GM15510 (cell line): Measurements from ENCODE around the gene CCL2.

Experiments used
- POLR2A ChIP-seq: IDR thresholded peaks from 3 replicates; pipeline ENCODE4 v1.6.1; 2011; ENCODE audit warnings: borderline replicate concordance; ENCODE audit not compliant: insufficient read length; ENCODE audit errors: extremely low read depth

Gene CCL2

DNA sequence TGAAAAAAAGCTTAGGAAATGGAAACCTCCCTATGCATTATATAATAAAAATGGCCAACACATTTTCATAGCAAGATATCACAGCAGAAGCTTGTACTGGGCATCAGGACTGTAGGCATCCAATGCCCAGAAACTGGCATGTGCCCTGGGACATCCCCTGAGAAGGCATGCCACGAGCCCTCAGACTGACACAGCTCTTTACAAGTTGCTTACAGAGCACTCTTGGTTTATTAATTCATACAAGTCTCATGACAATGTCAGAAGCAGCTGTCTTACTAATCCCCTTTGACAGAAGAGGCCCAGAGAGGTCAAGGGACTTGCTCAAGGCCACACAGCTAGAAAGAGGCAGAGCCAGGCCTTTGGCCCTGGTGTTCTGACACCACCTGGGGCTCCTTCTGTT, 5.6 kb upstream of the CCL2 start:
- TF ChIP-seq POLR2A, result no peak

DNA sequence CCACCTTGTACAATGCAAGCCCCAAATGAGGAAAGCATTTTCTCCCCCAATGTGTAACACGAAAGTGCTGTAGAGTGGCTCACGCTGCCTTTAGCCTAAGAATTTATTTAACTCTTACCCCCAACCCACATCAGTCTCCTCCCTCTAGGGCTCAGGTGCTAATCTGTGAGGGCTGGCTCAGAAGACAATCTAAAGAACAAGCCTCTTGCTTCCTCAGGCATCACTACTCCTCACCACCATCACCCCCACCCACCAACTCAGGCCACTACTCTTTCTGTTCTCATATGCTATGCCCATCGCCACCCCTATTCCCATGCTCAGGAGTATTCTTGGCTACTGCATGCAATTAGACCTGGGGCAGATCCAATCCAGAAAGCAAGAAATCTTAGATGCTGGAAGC, 3.9 kb upstream of the CCL2 start:
- no peak for TF ChIP-seq POLR2A

DNA sequence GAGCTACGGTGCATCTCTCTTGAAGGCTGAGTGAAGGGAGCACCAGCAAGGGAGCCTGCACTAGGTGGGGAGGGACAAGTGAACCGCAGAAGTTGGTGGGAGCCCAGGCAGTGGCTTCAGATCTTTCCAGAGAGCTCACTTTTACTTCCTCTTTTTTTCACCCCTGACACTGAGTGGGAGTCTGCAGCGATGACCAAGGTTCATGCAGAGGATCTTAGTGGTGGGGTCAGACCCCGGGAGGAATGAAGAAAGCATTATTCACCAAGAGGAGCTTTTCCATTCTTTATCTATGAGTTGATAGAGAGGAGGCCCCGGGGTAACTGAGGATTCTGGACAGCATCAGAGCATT, 3.0 kb upstream of the CCL2 start:
- no peak for TF ChIP-seq POLR2A

DNA sequence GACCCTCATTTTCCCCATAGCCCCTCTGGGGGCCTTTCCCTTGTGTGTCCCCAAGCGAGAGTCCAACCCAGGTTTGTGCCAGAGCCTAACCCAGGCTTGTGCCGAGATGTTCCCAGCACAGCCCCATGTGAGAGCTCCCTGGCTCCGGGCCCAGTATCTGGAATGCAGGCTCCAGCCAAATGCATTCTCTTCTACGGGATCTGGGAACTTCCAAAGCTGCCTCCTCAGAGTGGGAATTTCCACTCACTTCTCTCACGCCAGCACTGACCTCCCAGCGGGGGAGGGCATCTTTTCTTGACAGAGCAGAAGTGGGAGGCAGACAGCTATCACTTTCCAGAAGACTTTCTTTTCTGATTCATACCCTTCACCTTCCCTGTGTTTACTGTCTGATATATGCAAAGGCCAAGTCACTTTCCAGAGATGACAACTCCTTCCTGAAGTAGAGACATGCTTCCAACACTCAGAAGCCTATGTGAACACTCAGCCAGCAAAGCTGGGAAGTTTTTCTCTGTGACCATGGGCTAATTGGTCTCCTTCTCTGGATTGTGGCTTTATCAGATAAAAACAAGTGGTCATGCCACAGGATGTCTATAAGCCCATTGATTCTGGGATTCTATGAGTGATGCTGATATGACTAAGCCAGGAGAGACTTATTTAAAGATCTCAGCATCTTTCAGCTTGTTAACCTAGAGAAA, 2.5 kb upstream of the CCL2 start:
- TF ChIP-seq POLR2A, result no peak

DNA sequence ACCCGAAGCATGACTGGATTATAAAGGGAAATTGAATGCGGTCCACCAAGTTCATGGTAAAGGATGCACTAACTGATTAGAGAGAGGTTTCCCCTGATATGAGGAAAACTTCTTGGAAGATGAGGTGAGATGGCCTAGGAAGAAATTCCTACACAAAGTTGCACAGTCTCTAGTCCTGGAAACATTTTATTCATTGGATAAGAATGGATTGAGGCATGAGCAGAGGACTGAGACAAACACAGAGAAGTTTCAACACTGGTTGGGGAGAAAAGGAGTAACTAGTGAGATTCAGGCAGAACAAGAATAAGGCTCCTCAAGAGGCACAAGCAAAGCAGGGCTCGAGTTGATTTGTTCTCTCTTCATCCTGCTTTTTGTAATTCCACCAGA, 2.0 kb upstream of the CCL2 start:
- no peak for TF ChIP-seq POLR2A

DNA sequence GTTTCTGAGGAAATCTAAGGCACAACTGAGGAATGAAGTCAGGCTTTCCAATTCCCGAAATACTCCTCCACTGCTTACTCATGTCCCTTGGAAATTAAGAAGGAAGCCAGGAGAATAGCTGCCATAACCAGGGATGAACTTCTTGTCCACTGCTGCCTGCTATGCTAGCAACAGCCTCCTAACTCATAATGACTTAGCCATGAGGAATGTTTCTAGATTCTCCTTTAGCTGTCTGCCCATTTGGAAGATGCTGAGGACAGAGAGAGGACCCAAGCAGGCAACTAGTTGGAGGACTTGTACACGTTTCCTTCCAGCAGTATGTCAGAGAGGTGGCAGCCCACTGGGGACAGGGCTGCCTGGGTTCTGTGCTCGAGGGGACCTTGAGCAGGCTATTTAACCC, 939 bp upstream of the CCL2 start:
- no peak for TF ChIP-seq POLR2A

DNA sequence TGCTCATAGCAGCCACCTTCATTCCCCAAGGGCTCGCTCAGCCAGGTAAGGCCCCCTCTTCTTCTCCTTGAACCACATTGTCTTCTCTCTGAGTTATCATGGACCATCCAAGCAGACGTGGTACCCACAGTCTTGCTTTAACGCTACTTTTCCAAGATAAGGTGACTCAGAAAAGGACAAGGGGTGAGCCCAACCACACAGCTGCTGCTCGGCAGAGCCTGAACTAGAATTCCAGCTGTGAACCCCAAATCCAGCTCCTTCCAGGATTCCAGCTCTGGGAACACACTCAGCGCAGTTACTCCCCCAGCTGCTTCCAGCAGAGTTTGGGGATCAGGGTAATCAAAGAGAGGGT, 272 bp downstream of the CCL2 start:
- TF ChIP-seq POLR2A, result no peak

DNA sequence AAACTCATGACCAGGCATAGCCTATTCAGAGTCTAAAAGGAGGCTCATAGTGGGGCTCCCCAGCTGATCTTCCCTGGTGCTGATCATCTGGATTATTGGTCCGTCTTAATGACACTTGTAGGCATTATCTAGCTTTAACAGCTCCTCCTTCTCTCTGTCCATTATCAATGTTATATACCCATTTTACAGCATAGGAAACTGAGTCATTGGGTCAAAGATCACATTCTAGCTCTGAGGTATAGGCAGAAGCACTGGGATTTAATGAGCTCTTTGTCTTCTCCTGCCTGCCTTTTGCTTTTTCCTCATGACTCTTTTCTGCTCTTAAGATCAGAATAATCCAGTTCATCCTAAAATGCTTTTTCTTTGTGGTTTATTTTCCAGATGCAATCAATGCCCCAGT, 756 bp downstream of the CCL2 start:
- TF ChIP-seq POLR2A, result no peak

DNA sequence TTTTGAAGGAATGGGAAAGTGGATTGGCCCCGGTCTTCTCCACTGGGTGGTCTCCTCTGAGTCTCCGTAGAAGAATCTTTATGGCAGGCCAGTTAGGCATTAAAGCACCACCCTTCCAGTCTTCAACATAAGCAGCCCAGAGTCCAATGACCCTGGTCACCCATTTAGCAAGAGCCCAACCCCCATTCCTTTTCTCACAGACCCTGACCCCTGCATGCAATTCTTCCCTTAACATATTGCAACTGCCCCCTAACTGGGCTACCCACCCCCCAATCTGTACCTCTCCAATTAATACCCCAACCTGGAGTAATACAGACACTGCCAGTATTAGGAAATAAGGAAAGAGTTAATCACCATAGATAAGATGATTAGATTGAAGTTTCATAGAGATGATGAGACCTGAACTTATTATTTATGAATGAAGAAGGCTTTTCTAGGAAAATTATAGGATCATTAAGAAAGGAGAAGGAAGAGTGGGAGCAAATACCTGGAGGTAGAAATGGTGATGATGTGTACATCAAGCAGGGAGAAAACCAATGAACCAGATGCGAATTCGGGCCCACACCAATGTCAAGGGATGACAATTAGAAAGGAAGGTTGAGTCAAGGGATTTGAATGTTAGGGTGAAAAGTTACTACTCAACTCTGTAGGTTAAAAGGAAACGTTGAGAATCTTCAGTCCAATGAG, 2.4 kb downstream of the CCL2 start:
- TF ChIP-seq POLR2A, result no peak

DNA sequence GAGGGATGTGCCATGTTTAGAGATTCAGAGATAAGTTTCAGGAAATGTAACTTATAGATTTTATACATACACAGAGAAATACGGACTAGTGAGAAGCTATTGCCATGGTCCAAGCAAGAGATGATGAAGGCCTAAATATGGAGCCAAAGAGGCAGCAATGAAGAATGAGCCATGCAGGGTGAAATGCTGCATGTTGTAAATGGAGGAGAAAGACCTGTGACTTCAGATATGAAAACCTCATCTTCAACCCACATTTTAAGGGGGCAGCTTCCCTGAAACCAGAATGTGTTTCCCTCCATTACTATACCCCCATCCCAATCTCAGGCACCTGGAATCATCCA, 2.9 kb downstream of the CCL2 start:
- no peak for TF ChIP-seq POLR2A

DNA sequence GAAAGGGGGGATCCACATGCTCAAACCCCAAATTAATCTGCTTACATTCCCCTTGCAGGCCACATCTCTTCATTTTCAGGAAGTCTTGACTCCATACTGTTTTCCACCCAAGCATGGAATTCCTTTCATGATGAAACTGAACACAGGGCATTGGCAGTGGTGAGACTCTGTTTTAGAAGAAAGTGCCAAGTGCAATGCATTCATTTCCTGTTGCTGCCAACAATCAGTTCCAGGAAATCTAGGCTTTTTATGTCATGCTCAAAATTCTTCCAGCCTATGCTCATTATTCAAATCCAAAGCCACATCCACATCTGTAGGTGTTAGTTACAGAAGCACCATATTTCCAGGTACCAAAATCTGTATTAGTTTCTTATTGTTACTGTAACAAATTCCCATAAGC, 4.1 kb downstream of the CCL2 start:
- TF ChIP-seq POLR2A, result no peak

DNA sequence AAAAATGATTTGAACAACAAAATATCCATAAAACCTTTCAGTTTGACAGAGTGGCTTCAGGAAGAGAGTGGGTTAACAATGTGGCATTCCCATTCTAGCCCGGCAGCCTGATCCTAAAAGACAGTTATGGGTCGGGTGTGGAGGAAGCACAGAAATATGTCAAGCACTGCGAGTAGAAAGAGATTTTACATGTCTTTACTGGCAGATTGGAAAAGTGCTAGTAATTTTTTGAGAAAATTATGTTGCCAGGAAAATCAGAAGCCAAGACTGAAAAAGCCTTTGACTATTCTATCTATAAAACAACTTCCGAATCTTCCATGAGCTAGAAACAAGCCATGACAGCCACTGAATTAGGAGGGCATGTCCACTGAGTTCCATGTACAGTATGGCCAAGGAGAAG, 5.8 kb downstream of the CCL2 start:
- TF ChIP-seq POLR2A, result no peak

DNA sequence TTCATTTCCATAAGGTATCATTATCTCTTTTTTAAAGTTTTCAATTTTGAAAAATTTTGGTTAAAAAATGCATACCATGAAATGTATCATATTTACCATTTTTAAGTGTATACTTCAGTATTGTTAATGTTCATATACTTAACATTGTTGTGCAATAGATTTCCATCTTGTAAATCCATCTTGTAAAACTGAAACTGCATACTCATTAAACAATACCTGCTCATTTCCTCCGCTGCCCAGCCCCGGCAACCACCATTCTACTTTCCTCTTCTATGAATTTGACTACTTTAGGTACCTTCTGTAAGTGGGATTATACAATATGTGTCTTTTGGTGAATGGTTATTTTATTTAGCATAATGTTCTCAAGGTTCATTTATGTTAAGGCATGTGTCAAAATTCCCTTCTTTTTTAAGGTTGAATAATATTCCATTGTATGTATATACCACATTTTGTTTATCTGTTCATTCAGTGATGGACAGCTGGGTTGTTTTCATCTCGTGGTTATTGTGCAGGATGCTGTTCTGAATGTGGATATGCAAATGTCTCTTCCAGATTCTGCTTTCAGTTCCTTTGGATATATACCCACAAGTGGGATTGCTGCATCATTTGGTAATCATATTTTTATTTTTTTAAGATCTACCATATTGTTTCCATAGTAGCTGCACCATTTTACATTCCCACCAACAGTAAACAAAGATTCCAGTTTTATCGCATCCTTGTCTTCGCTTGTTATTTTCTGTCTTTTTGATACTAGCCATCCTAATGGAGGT, 6.7 kb downstream of the CCL2 start:
- no peak for TF ChIP-seq POLR2A

DNA sequence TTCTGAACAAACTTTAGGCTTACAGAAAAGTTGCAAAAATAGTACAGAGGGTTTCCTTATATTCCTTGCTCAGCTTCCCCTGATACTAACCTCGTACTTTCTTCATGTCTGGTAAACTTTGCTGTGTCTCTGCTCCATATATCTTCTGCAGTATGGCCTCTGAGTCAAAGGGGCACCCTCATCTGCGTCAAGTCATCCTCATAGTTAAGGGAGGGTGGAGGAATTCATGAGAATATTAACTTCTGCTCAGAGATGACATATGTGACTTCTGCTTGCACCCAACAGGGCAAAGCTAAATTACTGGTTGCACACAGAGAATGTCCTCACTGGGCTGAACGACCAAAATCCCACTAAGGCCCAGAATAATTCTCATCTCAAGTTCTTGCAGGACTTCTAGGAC, 10.6 kb downstream of the CCL2 start:
- no peak for TF ChIP-seq POLR2A

DNA sequence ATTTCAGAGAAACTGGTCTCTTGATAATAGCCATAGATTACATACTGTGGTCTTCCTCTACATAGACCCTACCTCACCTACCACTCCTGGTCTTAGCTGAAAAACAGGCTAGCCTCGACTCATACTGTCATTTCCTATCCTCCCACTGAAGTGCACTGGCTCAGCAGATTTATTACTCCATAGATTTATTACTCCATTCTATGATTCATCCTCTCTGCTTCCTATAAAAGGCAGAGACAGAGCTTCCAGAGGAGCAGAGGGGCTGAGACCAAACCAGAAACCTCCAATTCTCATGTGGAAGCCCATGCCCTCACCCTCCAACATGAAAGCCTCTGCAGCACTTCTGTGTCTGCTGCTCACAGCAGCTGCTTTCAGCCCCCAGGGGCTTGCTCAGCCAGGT, 14.9 kb downstream of the CCL2 start, which contains the start of gene CCL7:
Gene CCL7, plus strand, starts transcription at position 253 of the 400 bp plus-strand sequence. Its CDS starts 70 bp downstream, at position 323.
- TF ChIP-seq POLR2A, result no peak

DNA sequence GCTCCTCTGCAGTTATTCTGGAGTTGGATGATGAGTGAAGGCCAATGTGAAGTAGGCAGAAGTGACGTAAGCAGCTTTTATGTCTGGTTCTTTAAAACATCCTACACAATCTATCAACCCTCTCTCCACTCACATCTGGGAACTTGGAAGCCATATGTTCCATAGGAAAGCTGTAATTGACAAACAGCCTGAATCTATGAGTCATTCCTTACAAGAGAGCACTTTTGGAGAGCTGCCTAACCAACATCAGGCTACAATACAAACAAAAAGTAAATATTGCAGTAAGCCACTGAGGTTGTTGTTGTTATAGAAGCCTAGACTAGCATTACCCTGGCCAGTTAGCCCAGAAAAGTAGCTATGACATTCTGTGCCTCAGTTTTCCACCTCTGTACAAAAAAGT, 20.8 kb downstream of the CCL2 start:
- TF ChIP-seq POLR2A, result no peak
